Esophagus muscularis mucosa (tissue), 4 donors: ENCODE data around the gene ACACB. TPM values are rescaled to one million over a fixed set of nuclear protein-coding genes. Genes with fewer than 3 reads are reported as not detected.

ENCODE experiments used
- DNase-seq: peaks from one replicate; pipeline ENCODE4 v3.0.0-alpha.2; 2017; ENCODE audit errors: extremely low spot score
- H3K27ac ChIP-seq, 4 donors: fragments of 200-600 bp; sonication (generic); replicated peaks in 1 of 4; 1 replicate in 3 of 4; 2 replicates in 1 of 4; pipeline ENCODE4 v1.5.1; 2016 to 2019; ENCODE audit warnings: mild to moderate bottlenecking in 1 of 4
- H3K27me3 ChIP-seq, 4 donors: fragments of 200-600 bp; sonication (generic); one replicate each; pipeline versions ENCODE4 v1.5.1 to v1.6.0; 2016 to 2019
- H3K36me3 ChIP-seq, 4 donors: fragments of 200-600 bp; sonication (generic); one replicate each; pipeline ENCODE4 v1.5.1; 2016 to 2019
- H3K4me1 ChIP-seq, 4 donors: fragments of 200-600 bp; sonication (generic); one replicate each; pipeline ENCODE4 v1.5.1; 2016 to 2019
- H3K4me3 ChIP-seq, 4 donors: fragments of 200-600 bp; sonication (generic); 1 replicate in 2 of 4; 2 replicates in 2 of 4; pipeline ENCODE4 v1.5.1; 2016 to 2019; ENCODE audit warnings: mild to moderate bottlenecking in 4 of 4, moderate library complexity in 1 of 4
- H3K9me3 ChIP-seq, 4 donors: fragments of 200-600 bp; sonication (generic); 1 replicate in 3 of 4; 2 replicates in 1 of 4; pipeline ENCODE4 v1.5.1; 2016 to 2019
- EP300 ChIP-seq: sonication (generic); formaldehyde crosslinking; IDR thresholded peaks from one replicate; pipeline ENCODE4 v1.6.1; 2017; ENCODE audit warnings: antibody characterized with exemption
- POLR2A ChIP-seq: fragments of 450-650 bp; IDR thresholded peaks from one replicate; pipeline ENCODE4 v1.6.1; 2017; ENCODE audit warnings: antibody characterized with exemption, moderate library complexity, mild to moderate bottlenecking, low read depth
- POLR2AphosphoS5 ChIP-seq, 2 donors: sonication (generic); formaldehyde crosslinking; IDR thresholded peaks; one replicate each; pipeline ENCODE4 v1.6.1; 2017; ENCODE audit warnings: antibody characterized with exemption in 2 of 2
- WGBS: methylation state at CpG from one replicate; pipeline ENCODE4 v1.1.5; 2018; 5-methylcytosine and 5-hydroxymethylcytosine counted together
- intact Hi-C: fragments of 100-400 bp; cut with DNase I; formaldehyde crosslinking; loops from one replicate; pipeline ENCODE4 v1.15.1; 2023
- total RNA-seq, 4 donors: library from RNA; depleted of rRNA; stranded (reverse); fragments of >200 nt; gene quantifications; one replicate each; pipeline versions ENCODE4 v1.1.0 to v1.2.1, GENCODE V29; 2016
- TF ChIP-seq, protein P1 (sequence below), 3 experiments: fragments of 200-600 bp in 2 of 3; fragments of 450-650 bp in 1 of 3; sonication (generic) in 2 of 3; IDR thresholded peaks; one replicate each; pipeline ENCODE4 v1.5.1; 2017 to 2019; ENCODE audit warnings: antibody characterized with exemption in 3 of 3, mild to moderate bottlenecking in 2 of 3, moderate library complexity in 1 of 3

ACACB gene
- total RNA-seq, 4 donors from 2014 or later = 59.6 to 134 (median 108) TPM

DNA sequence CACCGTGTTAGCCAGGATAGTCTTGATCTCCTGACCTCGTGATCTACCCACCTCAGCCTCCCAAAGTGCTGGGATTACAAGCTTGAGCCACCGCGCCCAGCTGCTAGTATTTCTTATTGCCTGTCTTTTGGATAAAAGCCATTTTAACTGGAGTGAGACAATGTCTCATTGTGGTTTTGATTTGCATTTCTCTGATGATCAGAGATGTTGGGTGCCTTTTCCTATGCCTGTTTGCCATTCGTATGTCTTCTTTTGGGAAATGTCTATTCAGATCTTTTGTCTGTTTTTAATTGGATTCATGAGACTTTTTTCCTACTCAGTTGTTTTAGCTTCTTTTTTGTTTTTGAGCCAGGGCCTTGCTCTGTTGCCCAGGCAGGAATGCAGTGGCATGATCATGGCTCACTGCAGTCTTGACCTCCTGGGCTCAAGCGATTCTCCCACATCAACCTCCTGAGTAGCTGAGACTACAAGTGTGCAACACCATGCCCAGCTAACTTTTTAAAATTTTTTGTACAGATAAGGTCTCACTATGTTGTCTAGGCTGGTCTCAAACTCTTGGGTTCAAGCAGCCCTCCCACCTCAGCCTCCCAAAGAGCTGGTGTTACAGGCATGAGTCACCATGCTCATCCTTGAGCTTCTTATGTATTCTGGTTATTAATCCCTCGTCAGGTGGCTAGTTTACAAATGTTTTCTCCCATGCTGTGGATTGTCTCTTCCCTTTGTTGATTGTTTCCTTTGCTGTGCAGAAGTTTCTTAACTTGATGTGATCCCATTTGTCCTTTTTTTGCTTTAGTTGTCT lies 65.9 kb downstream of the ACACB start:
- intact Hi-C loops = no loop called here
- H3K36me3 ChIP-seq = peaks cover 56 to 100% (median 84%) of the 10 kb centered on the region in 4 donors
- H3K27me3 ChIP-seq = no peaks in the 10 kb centered on the region
- no peak overlapping the region for H3K4me3 ChIP-seq
- H3K27ac ChIP-seq = peak overlapping the region; percentile 15 to 59 (median 49)
- 92% methylated on average over 7 of the region's 7 CpGs for WGBS
- no peak for DNase-seq
- no peaks in the 10 kb centered on the region for H3K9me3 ChIP-seq
- H3K4me1 ChIP-seq = peaks cover 0 to 14% (median 5%) of the 10 kb centered on the region in 4 donors
- TF ChIP-seq, protein P1, sequence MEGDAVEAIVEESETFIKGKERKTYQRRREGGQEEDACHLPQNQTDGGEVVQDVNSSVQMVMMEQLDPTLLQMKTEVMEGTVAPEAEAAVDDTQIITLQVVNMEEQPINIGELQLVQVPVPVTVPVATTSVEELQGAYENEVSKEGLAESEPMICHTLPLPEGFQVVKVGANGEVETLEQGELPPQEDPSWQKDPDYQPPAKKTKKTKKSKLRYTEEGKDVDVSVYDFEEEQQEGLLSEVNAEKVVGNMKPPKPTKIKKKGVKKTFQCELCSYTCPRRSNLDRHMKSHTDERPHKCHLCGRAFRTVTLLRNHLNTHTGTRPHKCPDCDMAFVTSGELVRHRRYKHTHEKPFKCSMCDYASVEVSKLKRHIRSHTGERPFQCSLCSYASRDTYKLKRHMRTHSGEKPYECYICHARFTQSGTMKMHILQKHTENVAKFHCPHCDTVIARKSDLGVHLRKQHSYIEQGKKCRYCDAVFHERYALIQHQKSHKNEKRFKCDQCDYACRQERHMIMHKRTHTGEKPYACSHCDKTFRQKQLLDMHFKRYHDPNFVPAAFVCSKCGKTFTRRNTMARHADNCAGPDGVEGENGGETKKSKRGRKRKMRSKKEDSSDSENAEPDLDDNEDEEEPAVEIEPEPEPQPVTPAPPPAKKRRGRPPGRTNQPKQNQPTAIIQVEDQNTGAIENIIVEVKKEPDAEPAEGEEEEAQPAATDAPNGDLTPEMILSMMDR (IDR thresholded peaks at IDR 0.05) = no peak

DNA sequence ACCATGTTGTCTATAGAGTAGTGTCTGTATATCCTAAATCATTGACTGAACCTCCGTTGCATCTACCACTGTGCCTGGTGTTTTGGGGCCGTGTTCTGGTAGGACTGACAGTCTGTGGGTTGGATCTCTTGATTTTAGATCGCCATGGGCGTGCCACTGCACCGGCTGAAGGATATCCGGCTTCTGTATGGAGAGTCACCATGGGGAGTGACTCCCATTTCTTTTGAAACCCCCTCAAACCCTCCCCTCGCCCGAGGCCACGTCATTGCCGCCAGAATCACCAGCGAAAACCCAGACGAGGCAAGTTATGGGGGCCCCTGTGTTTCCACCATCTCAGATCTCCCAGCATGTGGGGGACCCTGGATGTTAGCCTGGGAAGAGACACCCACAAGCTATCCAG lies 69.1 kb downstream of the ACACB start:
- no peak for TF ChIP-seq POLR2AphosphoS5 (IDR thresholded peaks at IDR 0.05)
- no peak for TF ChIP-seq EP300
- TF ChIP-seq, protein P1 (IDR thresholded peaks at IDR 0.05) = no peak
- TF ChIP-seq POLR2A = no peak
- H3K9me3 ChIP-seq = no peaks in the 10 kb centered on the region
- H3K4me1 ChIP-seq = peaks cover 0 to 10% (median 5%) of the 10 kb centered on the region in 4 donors
- no peak for DNase-seq
- 91% methylated on average over 12 of the region's 12 CpGs for WGBS
- H3K36me3 ChIP-seq = peaks cover 49 to 100% (median 87%) of the 10 kb centered on the region in 4 donors
- intact Hi-C loops = no loop called here
- H3K4me3 ChIP-seq = no peak overlapping the region
- H3K27me3 ChIP-seq = no peaks in the 10 kb centered on the region
- H3K27ac ChIP-seq = no peak overlapping the region

DNA sequence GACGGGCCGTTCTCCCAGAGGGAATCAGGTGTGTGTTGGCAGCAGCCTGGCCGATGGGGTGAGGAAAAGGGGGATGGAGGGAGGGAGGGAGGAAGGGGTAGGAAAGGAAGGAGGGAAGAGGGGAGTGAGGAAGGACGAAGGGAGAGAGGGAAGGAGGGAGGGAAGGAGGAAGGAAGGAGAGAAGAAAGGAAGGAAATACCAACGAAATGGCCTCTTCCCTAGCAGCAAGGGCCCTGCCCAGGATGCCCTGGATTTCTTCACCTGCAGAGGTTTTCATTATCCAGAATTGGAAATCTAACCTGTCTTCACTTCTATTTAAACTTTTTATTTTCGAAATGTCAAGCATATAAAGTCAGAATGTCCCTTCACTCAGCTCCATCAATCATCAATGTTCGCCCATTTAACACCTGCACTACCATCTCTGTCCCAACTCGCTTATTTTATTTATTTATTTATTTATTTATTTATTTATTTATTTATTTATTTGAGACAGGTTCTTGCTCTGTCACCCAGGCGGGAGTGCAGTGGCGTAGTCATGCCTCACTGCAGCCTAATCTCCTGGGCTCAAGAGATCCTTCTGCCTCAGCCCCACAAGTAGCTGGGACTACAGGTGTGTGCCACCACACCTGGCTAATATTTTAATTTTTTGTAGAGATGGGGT lies 70.7 kb downstream of the ACACB start:
- no peak for TF ChIP-seq POLR2AphosphoS5 (IDR thresholded peaks at IDR 0.05)
- no peak for TF ChIP-seq POLR2A
- no peak for TF ChIP-seq EP300
- TF ChIP-seq, protein P1 (IDR thresholded peaks at IDR 0.05) = no peak
- intact Hi-C loops = no loop called here
- H3K4me3 ChIP-seq = no peak overlapping the region
- no peaks in the 10 kb centered on the region for H3K9me3 ChIP-seq
- peak overlapping the region in 2 of 4 donors; percentile 2 to 32 for H3K27ac ChIP-seq
- H3K36me3 ChIP-seq = peaks cover 47 to 100% (median 92%) of the 10 kb centered on the region in 4 donors
- H3K4me1 ChIP-seq = peaks cover 0 to 8% (median 3%) of the 10 kb centered on the region in 4 donors
- WGBS = 86% methylated on average over 10 of the region's 10 CpGs
- no peaks in the 10 kb centered on the region for H3K27me3 ChIP-seq
- DNase-seq = no peak

DNA sequence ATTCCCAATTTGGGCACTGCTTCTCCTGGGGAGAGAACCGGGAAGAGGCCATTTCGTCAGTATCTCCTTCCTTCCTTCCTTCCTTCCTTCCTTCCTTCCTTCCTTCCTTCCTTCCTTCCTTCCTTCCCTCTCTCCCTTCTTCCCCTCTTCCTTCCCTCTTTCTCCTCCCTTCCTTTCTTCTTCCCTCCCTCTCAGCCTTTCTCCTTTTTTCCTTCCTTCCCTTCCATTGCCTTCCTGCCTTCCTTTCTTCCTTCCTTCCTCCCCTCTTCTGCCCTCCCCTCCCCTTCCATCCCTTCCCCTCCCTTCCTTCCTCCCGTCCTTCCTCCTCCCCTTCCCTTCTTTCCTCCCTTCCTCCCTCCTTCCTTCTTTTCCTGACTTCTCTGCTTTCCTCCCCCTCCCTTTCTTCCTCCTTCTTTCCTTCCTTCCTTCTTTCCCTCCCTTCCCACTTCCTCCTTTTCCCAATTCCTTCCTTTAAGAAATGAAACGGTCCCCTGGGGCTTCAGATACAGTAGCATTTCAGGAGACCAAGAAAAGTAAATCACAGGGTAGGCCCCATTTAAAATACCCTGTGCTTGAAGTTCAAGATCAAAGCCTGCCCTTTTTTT lies 71.8 kb downstream of the ACACB start:
- peak overlapping the region in 1 of 4 donors; percentile 12 for H3K27ac ChIP-seq
- DNase-seq = no peak
- intact Hi-C loops = no loop called here
- peaks cover 0 to 7% (median 0%) of the 10 kb centered on the region in 4 donors for H3K4me1 ChIP-seq
- H3K36me3 ChIP-seq = peaks cover 56 to 100% (median 94%) of the 10 kb centered on the region in 4 donors
- 81% methylated on average over 4 of the region's 4 CpGs for WGBS
- H3K9me3 ChIP-seq = no peaks in the 10 kb centered on the region
- H3K27me3 ChIP-seq = no peaks in the 10 kb centered on the region
- no peak overlapping the region for H3K4me3 ChIP-seq
- no peak for TF ChIP-seq EP300
- TF ChIP-seq POLR2AphosphoS5 (IDR thresholded peaks at IDR 0.05) = no peak
- TF ChIP-seq, protein P1 (IDR thresholded peaks at IDR 0.05) = no peak
- no peak for TF ChIP-seq POLR2A
